B cell (primary cell): ENCODE measurements around the gene MZF1. TPM values are rescaled to one million over a fixed set of nuclear protein-coding genes. Genes with fewer than 3 reads are reported as not detected.

Experiments
- ATAC-seq: fragments of 200-7000 bp; cut with Tn5 transposase; one replicate; pipeline ENCODE4 v1.10.0; 2021; ENCODE audit warnings: low read depth, mild to moderate bottlenecking, moderate number of reproducible peaks, moderate library complexity
- CTCF ChIA-PET: fragments of 350-600 bp; sonication (Branson Sonifier 250); formaldehyde crosslinking; loops from one replicate; lab custom pipeline; 2021; ENCODE audit warnings: antibody characterized with exemption, inconsistent platforms; lab: Charles Lee
- POLR2A ChIA-PET: fragments of 350-600 bp; sonication (Branson Sonifier 250); formaldehyde crosslinking; loops from one replicate; lab custom pipeline; 2021; ENCODE audit warnings: antibody characterized with exemption; lab: Charles Lee
- DNase-seq: peaks from one replicate; pipeline ENCODE4 v3.0.0; 2013
- H2AFZ ChIP-seq: 2 replicates; pipeline ENCODE4 v1.6.1; 2012; ENCODE audit warnings: mild to moderate bottlenecking, low read depth, low read length; ENCODE audit not compliant: insufficient read depth, poor library complexity, severe bottlenecking
- H3K27ac ChIP-seq, 2 donors: 1 replicate in 1 of 2; 2 replicates in 1 of 2; pipeline ENCODE4 v1.5.1; 2012 to 2013; ENCODE audit warnings: low read length in 2 of 2, mild to moderate bottlenecking in 2 of 2, moderate library complexity in 1 of 2
- H3K27me3 ChIP-seq, 4 experiments: fragments of 200-600 bp in 1 of 4; sonication (generic) in 1 of 4; replicated peaks in 1 of 4; 1 replicate in 2 of 4; 2 replicates in 2 of 4; pipeline versions ENCODE4 v1.6.1 to v1.7.0; 2013 to 2016; ENCODE audit warnings: low read length in 3 of 4, mild to moderate bottlenecking in 2 of 4, mixed read lengths in 1 of 4, moderate library complexity in 1 of 4; ENCODE audit not compliant: insufficient read depth in 4 of 4, control insufficient read depth in 3 of 4; ENCODE audit errors: control extremely low read depth in 1 of 4
- H3K36me3 ChIP-seq, 2 experiments: replicated peaks in 1 of 2; 1 replicate in 1 of 2; 2 replicates in 1 of 2; pipeline versions ENCODE4 v1.6.1 to v1.7.1; 2013; ENCODE audit warnings: low read length in 1 of 2; ENCODE audit not compliant: insufficient read depth in 2 of 2, control insufficient read depth in 1 of 2; ENCODE audit errors: control extremely low read depth in 1 of 2, extremely low read depth in 1 of 2
- H3K4me1 ChIP-seq, 2 donors: fragments of 200-600 bp in 1 of 2; sonication (generic) in 1 of 2; 1 replicate in 1 of 2; 2 replicates in 1 of 2; pipeline versions ENCODE4 v1.5.1 to v1.6.1; 2013 to 2017; ENCODE audit warnings: low read length in 2 of 2; ENCODE audit not compliant: control insufficient read depth in 2 of 2, insufficient read depth in 2 of 2
- H3K4me2 ChIP-seq: replicated peaks from 2 replicates; pipeline ENCODE3; 2012; ENCODE audit warnings: mild to moderate bottlenecking, low read depth, low read length; ENCODE audit not compliant: poor library complexity, severe bottlenecking
- H3K4me3 ChIP-seq, 5 experiments: fragments of 200-600 bp in 1 of 5; sonication (generic) in 1 of 5; 1 replicate in 3 of 5; 2 replicates in 2 of 5; pipeline versions ENCODE4 v1.5.1 to v1.7.0; 2011 to 2016; ENCODE audit warnings: low read length in 4 of 5, mild to moderate bottlenecking in 4 of 5, low read depth in 2 of 5, control low read depth in 1 of 5, moderate library complexity in 1 of 5; ENCODE audit not compliant: insufficient read depth in 1 of 5; ENCODE audit errors: control extremely low read depth in 1 of 5, extremely low read depth in 1 of 5
- H3K79me2 ChIP-seq: fragments of 200-600 bp; sonication (generic); one replicate; pipeline ENCODE4 v1.6.0; 2016; ENCODE audit warnings: low read length; ENCODE audit not compliant: control insufficient read depth, insufficient read depth
- H3K9ac ChIP-seq: fragments of 200-600 bp; sonication (generic); 2 replicates; pipeline ENCODE4 v1.6.1; 2017; ENCODE audit warnings: mild to moderate bottlenecking, low read length, moderate library complexity
- H3K9me3 ChIP-seq, 3 donors: one replicate each; pipeline versions ENCODE4 v1.6.1 to v1.7.1; 2013; ENCODE audit warnings: low read length in 2 of 3; ENCODE audit not compliant: control insufficient read depth in 2 of 3, insufficient read depth in 1 of 3; ENCODE audit errors: control extremely low read depth in 1 of 3
- H4K20me1 ChIP-seq: 2 replicates; pipeline ENCODE4 v1.6.0; 2012; ENCODE audit warnings: mild to moderate bottlenecking, low read length; ENCODE audit not compliant: insufficient read depth, control insufficient read depth, poor library complexity, severe bottlenecking
- H3K27ac Mint-ChIP-seq: one replicate; pipeline ENCODE4 v1.8.0; 2021; ENCODE audit warnings: mixed read lengths
- H3K27me3 Mint-ChIP-seq: one replicate; pipeline ENCODE4 v1.8.0; 2021; ENCODE audit warnings: mixed read lengths
- H3K4me1 Mint-ChIP-seq: one replicate; pipeline ENCODE4 v1.8.0; 2021; ENCODE audit warnings: mixed read lengths
- H3K4me3 Mint-ChIP-seq: one replicate; pipeline ENCODE4 v1.8.0; 2021; ENCODE audit warnings: mixed read lengths
- H3K9me3 Mint-ChIP-seq: one replicate; pipeline ENCODE4 v1.8.0; 2022; ENCODE audit warnings: mixed read lengths; ENCODE audit not compliant: insufficient read depth
- CTCF ChIP-seq: fragments of 200-600 bp; IDR thresholded peaks from one replicate; pipeline ENCODE4 v1.8.0; 2022; ENCODE audit warnings: antibody characterized with exemption, mild to moderate bottlenecking
- EZH2 ChIP-seq: IDR thresholded peaks from 2 replicates; pipeline ENCODE4 v1.6.1; 2012; ENCODE audit warnings: borderline replicate concordance, low read depth, mild to moderate bottlenecking, moderate library complexity, low read length; ENCODE audit not compliant: insufficient read depth, poor library complexity, severe bottlenecking
- WGBS: methylation state at CpG from one replicate; pipeline ENCODE4 v1.1.5; 2013; ENCODE audit warnings: missing lambda C conversion rate; ENCODE audit not compliant: insufficient coverage; 5-methylcytosine and 5-hydroxymethylcytosine counted together
- intact Hi-C: fragments of 100-400 bp; cut with micrococcal nuclease; formaldehyde crosslinking; loops from one replicate; pipeline ENCODE4 v1.10.0; 2022
- polyA plus RNA-seq: library from polyadenylated mRNA; depleted of rRNA; stranded (reverse); fragments of >200 nt; gene quantifications from 2 replicates; pipeline ENCODE4 v1.2.3, GENCODE V29; 2012
- total RNA-seq, 2 donors: library from RNA; stranded (reverse); fragments of 120-200 nt in 1 of 2; gene quantifications; 1 replicate in 1 of 2; 2 replicates in 1 of 2; pipeline versions ENCODE4 v1.2.3 to v1.2.4, GENCODE V29; 2013 to 2022

MZF1 gene
- total and polyA plus RNA-seq, 2 donors (not counting 1 experiment from before 2014, with no cell fraction given): 79.4 to 95.8 TPM

DNA sequence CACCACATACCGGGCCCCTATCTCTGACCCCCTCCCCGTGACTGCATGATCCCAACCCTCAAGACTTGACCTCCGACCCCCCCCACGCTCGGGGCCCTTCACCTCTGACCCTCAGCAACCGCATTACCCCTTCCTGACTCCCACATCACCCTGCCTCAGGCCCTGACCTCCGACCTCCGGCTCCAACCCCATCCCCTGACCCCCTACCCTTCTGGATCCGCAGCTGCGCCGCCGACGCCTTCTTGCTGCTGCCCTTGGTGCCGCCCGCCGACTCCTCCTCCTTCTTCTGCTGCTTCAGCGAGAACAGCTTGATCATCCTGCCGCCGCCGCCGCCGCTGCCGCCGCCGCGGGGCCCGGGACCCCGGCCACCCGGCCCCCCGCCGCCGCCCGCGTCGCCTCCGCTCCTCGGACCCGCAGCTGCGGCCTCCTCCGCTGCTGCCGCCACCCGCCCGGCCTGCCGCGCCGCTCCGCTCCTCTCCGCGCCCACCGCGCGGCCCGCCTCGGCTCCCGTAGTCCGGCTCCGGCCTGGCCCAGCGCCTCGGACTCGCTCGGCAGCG, 15.0 kb downstream of the MZF1 start, which contains the start of gene UBE2M:
TSS of gene UBE2M (minus strand) at position 546 of the 557 bp plus-strand sequence. CDS start at position 316, 230 bp downstream.
- Histone ChIP-seq H4K20me1 (peaks cover 10% of the 10 kb centered on the region), H3K27me3 (no peaks in the 10 kb centered on the region), H3K27ac (peak within 1 kb of the TSS; percentile 85 to 98), H2AFZ (peak within 1 kb of the TSS; percentile 89), H3K36me3 (peaks cover 4 to 12% of the 10 kb centered on the region in 2 experiments), H3K9me3 (peaks cover 0 to 9% (median 0%) of the 10 kb centered on the region in 3 donors), H3K4me3 (peak within 1 kb of the TSS; percentile 76 to 95 (median 85)), H3K9ac (peak within 1 kb of the TSS; percentile 90), H3K4me1 (peaks cover 45 to 66% of the 10 kb centered on the region in 2 donors), H3K79me2 (peaks cover 43% of the 10 kb centered on the region), H3K4me2 (peak within 1 kb of the TSS; percentile 97)
- Mint-ChIP-seq H3K4me3 (peak within 1 kb of the TSS; percentile 96), H3K27me3 (no peaks in the 10 kb centered on the region), H3K27ac (peak within 1 kb of the TSS; percentile 98), H3K4me1 (peaks cover 77% of the 10 kb centered on the region), H3K9me3 (no peaks in the 10 kb centered on the region)
- DNase-seq (no peak), ATAC-seq (peak; percentile 1)
- no peak for TF ChIP-seq EZH2
- TF ChIP-seq CTCF: no peak
- ChIA-PET POLR2A (interaction anchor here (0.9 to 3.5 kb wide), 4 partner anchors 14 to 253 kb away, joined by 3 to 23 read pairs (median 8); partner anchors contain the start of genes ERVK3-1, MZF1, ZBTB45 and ZNF497), CTCF (interaction anchor here (0.7 kb wide), 1 partner anchor 15 kb away, joined by 3 read pairs; the partner anchor contains the start of gene MZF1)
- intact Hi-C loops: loop anchor here (1.0 kb wide), 1 partner anchor 196 kb away; the partner anchor contains the start of gene ZNF497
- WGBS: under 1% methylated on average over 62 of the region's 62 CpGs
